GM23248 (cell line): ENCODE results near the gene OLFML3. TPM values are rescaled to one million over a fixed set of nuclear protein-coding genes. Genes with fewer than 3 reads are reported as not detected.

Experiments used
- DNase-seq: peaks from one replicate; pipeline ENCODE4 v3.0.0-alpha.2; 2015
- H2AFZ ChIP-seq: fragments of 200-600 bp; sonication (generic); 2 replicates; pipeline ENCODE4 v1.6.1; 2016; ENCODE audit warnings: antibody characterized with exemption
- H3F3A ChIP-seq: fragments of 200-600 bp; sonication (generic); 2 replicates; pipeline ENCODE4 v1.6.1; 2016; ENCODE audit warnings: mild to moderate bottlenecking, antibody characterized with exemption, mixed run types; ENCODE audit not compliant: insufficient read depth
- H3K27ac ChIP-seq: fragments of 200-600 bp; sonication (generic); 2 replicates; pipeline ENCODE4 v1.5.1; 2016; ENCODE audit warnings: mild to moderate bottlenecking
- H3K27me3 ChIP-seq: fragments of 200-600 bp; sonication (generic); replicated peaks from 2 replicates; pipeline ENCODE4 v1.6.1; 2016; ENCODE audit warnings: mild to moderate bottlenecking; ENCODE audit not compliant: insufficient read depth
- H3K36me3 ChIP-seq: fragments of 200-600 bp; sonication (generic); 2 replicates; pipeline ENCODE4 v1.6.1; 2016; ENCODE audit warnings: low read depth, mild to moderate bottlenecking
- H3K4me1 ChIP-seq: fragments of 200-600 bp; sonication (generic); 2 replicates; pipeline ENCODE4 v1.6.1; 2016; ENCODE audit warnings: mild to moderate bottlenecking; ENCODE audit not compliant: insufficient read depth
- H3K4me2 ChIP-seq: fragments of 200-600 bp; sonication (generic); one replicate; pipeline ENCODE4 v1.6.1; 2016; ENCODE audit warnings: mild to moderate bottlenecking; ENCODE audit not compliant: unreplicated experiment
- H3K4me3 ChIP-seq: fragments of 200-600 bp; sonication (generic); 2 replicates; pipeline ENCODE4 v1.5.1; 2016; ENCODE audit warnings: mild to moderate bottlenecking
- H3K79me2 ChIP-seq: fragments of 200-600 bp; sonication (generic); 2 replicates; pipeline ENCODE4 v1.6.1; 2016; ENCODE audit warnings: mild to moderate bottlenecking; ENCODE audit not compliant: insufficient read depth
- H3K9ac ChIP-seq: fragments of 200-600 bp; sonication (generic); 2 replicates; pipeline ENCODE4 v1.6.1; 2016; ENCODE audit warnings: mild to moderate bottlenecking
- H3K9me2 ChIP-seq: fragments of 200-600 bp; sonication (generic); 2 replicates; pipeline ENCODE4 v1.6.1; 2016; ENCODE audit warnings: mixed run types, mild to moderate bottlenecking, moderate library complexity; ENCODE audit not compliant: insufficient read depth
- H3K9me3 ChIP-seq: fragments of 200-600 bp; sonication (generic); one replicate; pipeline ENCODE4 v1.6.1; 2017; ENCODE audit warnings: low read depth
- H4K20me1 ChIP-seq: fragments of 200-600 bp; sonication (generic); 2 replicates; pipeline ENCODE4 v1.6.0; 2016; ENCODE audit not compliant: insufficient read depth
- EZH2 ChIP-seq: fragments of 200-600 bp; sonication (generic); IDR thresholded peaks from 2 replicates; pipeline ENCODE4 v1.6.1; 2018; ENCODE audit warnings: antibody characterized with exemption, mild to moderate bottlenecking; ENCODE audit not compliant: insufficient read depth, poor library complexity, severe bottlenecking
- EZH2phosphoT487 ChIP-seq: fragments of 200-600 bp; sonication (generic); IDR thresholded peaks from 2 replicates; pipeline ENCODE4 v1.6.1; 2018; ENCODE audit warnings: antibody characterized with exemption, moderate library complexity, mild to moderate bottlenecking, low read depth; ENCODE audit not compliant: insufficient read depth
- WGBS, 2 experiments: methylation state at CpG; one replicate each; pipeline ENCODE4 v1.1.6; 2015 to 2017; ENCODE audit warnings: low lambda C conversion rate in 2 of 2, low coverage in 1 of 2; ENCODE audit errors: missing lambda C conversion rate in 2 of 2; 5-methylcytosine and 5-hydroxymethylcytosine counted together
- in situ Hi-C: fragments of 300-500 bp; cut with MboI; formaldehyde crosslinking; loops from 2 replicates; pipeline ENCODE4 v1.15.0; 2020
- polyA plus RNA-seq: library from polyadenylated mRNA; unstranded; fragments of >200 nt; fragmentation: Nextera tagmentation; extraction: Ambion mirVana; gene quantifications from 2 replicates; pipeline ENCODE4 v1.2.1, GENCODE V29; 2016
- total RNA-seq: library from RNA; depleted of rRNA; stranded (reverse); fragments of >200 nt; shearing (Covaris generic); gene quantifications from 2 replicates; pipeline ENCODE4 v1.2.3, GENCODE V29; 2014

Gene OLFML3
- total and polyA plus RNA-seq, 2 experiments from 2014 or later = 141 to 168 TPM

DNA sequence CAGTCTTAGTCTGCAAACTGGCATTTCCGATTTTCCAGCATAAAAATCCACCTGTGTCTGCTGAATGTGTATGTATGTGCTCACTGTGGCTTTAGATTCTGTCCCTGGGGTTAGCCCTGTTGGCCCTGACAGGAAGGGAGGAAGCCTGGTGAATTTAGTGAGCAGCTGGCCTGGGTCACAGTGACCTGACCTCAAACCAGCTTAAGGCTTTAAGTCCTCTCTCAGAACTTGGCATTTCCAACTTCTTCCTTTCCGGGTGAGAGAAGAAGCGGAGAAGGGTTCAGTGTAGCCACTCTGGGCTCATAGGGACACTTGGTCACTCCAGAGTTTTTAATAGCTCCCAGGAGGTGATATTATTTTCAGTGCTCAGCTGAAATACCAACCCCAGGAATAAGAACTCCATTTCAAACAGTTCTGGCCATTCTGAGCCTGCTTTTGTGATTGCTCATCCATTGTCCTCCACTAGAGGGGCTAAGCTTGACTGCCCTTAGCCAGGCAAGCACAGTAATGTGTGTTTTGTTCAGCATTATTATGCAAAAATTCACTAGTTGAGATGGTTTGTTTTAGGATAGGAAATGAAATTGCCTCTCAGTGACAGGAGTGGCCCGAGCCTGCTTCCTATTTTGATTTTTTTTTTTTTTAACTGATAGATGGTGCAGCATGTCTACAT, 2.5 kb upstream of the OLFML3 start:
- H3K4me1 ChIP-seq = peaks cover 63% of the 10 kb centered on the region
- peak; percentile 74 for DNase-seq

DNA sequence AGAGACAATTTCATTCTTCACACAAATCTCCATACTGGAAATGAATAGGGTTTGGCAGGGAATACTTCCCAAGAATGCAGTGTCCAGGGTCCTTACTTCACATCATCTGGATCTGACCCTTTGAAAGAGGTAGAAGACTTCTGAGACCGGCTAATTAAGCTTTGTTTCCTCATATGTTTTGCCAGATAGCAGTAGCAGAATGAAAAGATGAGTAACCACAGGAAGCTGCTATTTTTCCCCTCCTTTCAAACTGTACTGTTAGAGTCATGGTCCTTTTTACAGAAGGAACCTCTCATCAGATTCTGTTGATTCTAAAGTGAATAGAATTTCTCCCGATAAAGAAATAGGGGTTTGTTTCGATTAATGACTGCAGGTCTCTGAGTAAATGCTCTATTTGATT, 1.4 kb upstream of the OLFML3 start:
- H3K9me2 ChIP-seq = no peaks in the 10 kb centered on the region
- TF ChIP-seq EZH2 = no peak
- no peak for TF ChIP-seq EZH2phosphoT487
- peaks cover 20% of the 10 kb centered on the region for H3K79me2 ChIP-seq
- no peaks in the 10 kb centered on the region for H3K27me3 ChIP-seq
- H3K4me2 ChIP-seq = peak overlapping the region; percentile 93
- in situ Hi-C loops = loop anchor here (25.0 kb wide), 1 partner anchor 309 kb away; no protein-coding TSS in a partner anchor
- peaks cover 72% of the 10 kb centered on the region for H3K4me1 ChIP-seq
- H3K36me3 ChIP-seq = no peaks in the 10 kb centered on the region
- no peak overlapping the region for H3K4me3 ChIP-seq
- no peaks in the 10 kb centered on the region for H4K20me1 ChIP-seq
- peak overlapping the region; percentile 72; the same call in 1 of the 2 replicates for H3K9ac ChIP-seq
- H3F3A ChIP-seq = peaks cover 67% of the 10 kb centered on the region
- DNase-seq = peak; percentile 47
- H2AFZ ChIP-seq = no peak overlapping the region
- H3K9me3 ChIP-seq = no peaks in the 10 kb centered on the region
- H3K27ac ChIP-seq = 0 out of 2 replicates have a peak overlapping the region, but pooled peaks have one; percentile 93
- 61 to 65% methylated on average over 3 of the region's 3 CpGs for WGBS, 2 experiments

More for the DNA sequence above, 2.5 kb upstream of the OLFML3 start:
- peaks cover 20% of the 10 kb centered on the region for H3K79me2 ChIP-seq
- H3K4me3 ChIP-seq = no peak overlapping the region
- no peaks in the 10 kb centered on the region for H4K20me1 ChIP-seq
- no peak for TF ChIP-seq EZH2phosphoT487
- TF ChIP-seq EZH2 = no peak
- H3F3A ChIP-seq = peaks cover 60% of the 10 kb centered on the region
- 0 out of 2 replicates have a peak overlapping the region, but pooled peaks have one; percentile 18 for H3K27ac ChIP-seq
- H3K4me2 ChIP-seq = peak overlapping the region; percentile 34
- H3K36me3 ChIP-seq = peaks cover 3% of the 10 kb centered on the region; the same call in 1 of the 2 replicates
- in situ Hi-C loops = loop anchor here (25.0 kb wide), 1 partner anchor 311 kb away; no protein-coding TSS in a partner anchor
- no peak overlapping the region for H3K9ac ChIP-seq
- no peaks in the 10 kb centered on the region for H3K9me3 ChIP-seq
- H3K27me3 ChIP-seq = no peaks in the 10 kb centered on the region
- no peak overlapping the region for H2AFZ ChIP-seq
- H3K9me2 ChIP-seq = no peaks in the 10 kb centered on the region
- WGBS, 2 experiments = 50% methylated on average over 4 of the region's 4 CpGs

DNA sequence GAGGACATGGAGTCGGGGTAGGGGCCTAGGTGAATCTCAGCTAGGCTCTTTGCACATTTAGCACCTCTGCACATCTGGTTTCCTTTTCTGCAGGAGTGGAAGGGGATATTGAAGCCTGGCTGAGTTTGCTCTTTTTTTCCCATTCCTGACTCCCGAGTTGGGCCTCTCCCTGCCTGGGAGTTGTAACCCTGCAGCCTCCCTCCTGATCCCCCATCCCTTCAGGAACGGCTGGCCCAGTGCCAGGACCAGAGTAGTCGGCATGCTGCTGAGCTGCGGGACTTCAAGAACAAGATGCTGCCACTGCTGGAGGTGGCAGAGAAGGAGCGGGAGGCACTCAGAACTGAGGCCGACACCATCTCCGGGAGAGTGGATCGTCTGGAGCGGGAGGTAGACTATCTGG, 836 bp downstream of the OLFML3 start:
- Histone ChIP-seq H3K9me2 (no peaks in the 10 kb centered on the region), H3K9ac (peak overlapping the region; percentile 72), H4K20me1 (no peaks in the 10 kb centered on the region), H3K9me3 (no peaks in the 10 kb centered on the region), H3F3A (peaks cover 71% of the 10 kb centered on the region), H3K4me3 (peak overlapping the region; percentile 74), H2AFZ (peak overlapping the region; percentile 74), H3K4me2 (peak overlapping the region; percentile 93), H3K4me1 (peaks cover 83% of the 10 kb centered on the region), H3K27me3 (no peaks in the 10 kb centered on the region), H3K27ac (peak overlapping the region; percentile 93), H3K79me2 (peaks cover 20% of the 10 kb centered on the region), H3K36me3 (no peaks in the 10 kb centered on the region)
- in situ Hi-C loops = loop anchor here (25.0 kb wide), 1 partner anchor 307 kb away; no protein-coding TSS in a partner anchor
- 2% methylated on average over 10 of the region's 10 CpGs for WGBS, 2 experiments
- TF ChIP-seq EZH2phosphoT487 = no peak
- TF ChIP-seq EZH2 = no peak
- DNase-seq = peak; percentile 62

DNA sequence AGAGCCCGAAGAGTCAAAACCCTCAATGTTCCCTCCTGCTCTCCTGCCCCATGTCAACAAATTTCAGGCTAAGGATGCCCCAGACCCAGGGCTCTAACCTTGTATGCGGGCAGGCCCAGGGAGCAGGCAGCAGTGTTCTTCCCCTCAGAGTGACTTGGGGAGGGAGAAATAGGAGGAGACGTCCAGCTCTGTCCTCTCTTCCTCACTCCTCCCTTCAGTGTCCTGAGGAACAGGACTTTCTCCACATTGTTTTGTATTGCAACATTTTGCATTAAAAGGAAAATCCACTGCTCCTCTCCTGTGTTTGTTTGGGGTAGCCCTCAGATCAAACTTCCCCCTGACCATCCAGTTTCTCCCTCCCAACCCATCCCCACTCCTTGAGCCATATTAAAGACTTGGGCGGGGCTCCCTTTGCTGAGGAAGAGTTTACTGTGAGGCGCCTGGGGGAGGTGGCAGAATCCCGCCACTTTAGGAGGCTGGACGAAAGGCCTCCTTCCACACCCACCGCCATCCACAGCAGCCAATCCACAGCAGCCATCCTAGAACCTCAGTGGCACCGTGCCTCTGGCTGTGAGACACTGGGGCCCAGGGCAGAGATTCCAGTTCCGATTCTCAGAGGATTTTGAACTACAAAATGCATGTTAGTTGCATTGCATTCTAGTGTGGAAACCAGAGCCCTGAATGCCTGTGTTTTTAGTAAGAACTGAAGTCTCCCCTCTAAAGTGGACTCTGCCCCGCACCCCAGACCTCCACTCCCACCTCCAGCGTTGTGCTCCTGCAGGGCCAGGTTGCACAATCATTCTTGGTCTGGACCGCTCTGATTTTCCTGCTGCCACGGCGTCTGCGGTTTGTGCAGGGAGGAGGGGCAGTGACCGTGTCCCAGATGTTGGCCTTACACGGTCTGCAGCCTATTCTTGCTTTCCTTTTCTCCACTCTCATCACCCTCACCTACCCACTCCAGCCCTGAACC, 3.0 kb downstream of the OLFML3 start:
- 2% methylated on average over 18 of the region's 18 CpGs for WGBS, 2 experiments
- H3K27ac ChIP-seq = peak overlapping the region; percentile 88
- H3F3A ChIP-seq = peaks cover 50% of the 10 kb centered on the region
- peaks cover 20% of the 10 kb centered on the region for H3K79me2 ChIP-seq
- H3K27me3 ChIP-seq = no peaks in the 10 kb centered on the region
- peaks cover 61% of the 10 kb centered on the region for H3K4me1 ChIP-seq
- in situ Hi-C loops = loop anchor here (25.0 kb wide), 1 partner anchor 305 kb away; no protein-coding TSS in a partner anchor
- peak; percentile 95 for DNase-seq
- no peaks in the 10 kb centered on the region for H3K36me3 ChIP-seq
- H3K4me2 ChIP-seq = peak overlapping the region; percentile 95
- H4K20me1 ChIP-seq = no peaks in the 10 kb centered on the region
- peak overlapping the region; percentile 68 for H2AFZ ChIP-seq
- peak overlapping the region; percentile 74 for H3K4me3 ChIP-seq
- no peaks in the 10 kb centered on the region for H3K9me2 ChIP-seq
- H3K9me3 ChIP-seq = no peaks in the 10 kb centered on the region
- TF ChIP-seq EZH2 (no peak), EZH2phosphoT487 (no peak)
- H3K9ac ChIP-seq = peak overlapping the region; percentile 78
